Right lobe of liver (tissue), 4 donors: ENCODE results near the gene LSM14A.

Source experiments
- CTCF ChIP-seq, 4 donors: fragments of 200-600 bp in 3 of 4; fragments of 450-650 bp in 1 of 4; IDR thresholded peaks; one replicate each; pipeline versions ENCODE4 v1.5.1 to v1.8.0; 2016 to 2022; ENCODE audit warnings: antibody characterized with exemption in 4 of 4, mild to moderate bottlenecking in 2 of 4
- POLR2A ChIP-seq: fragments of 450-650 bp; IDR thresholded peaks from one replicate; pipeline ENCODE4 v1.6.1; 2017; ENCODE audit warnings: antibody characterized with exemption, mild to moderate bottlenecking
- donor health status: DM: no; HTN: no; CAD: no.
- donor health status: DM: no; HTN: no; CAD: no.
- donor health status: DM: no; HTN: yes; CAD: no.

GRCh38 chr19:34189199-34189916, 17.1 kb downstream of the LSM14A start:
- TF ChIP-seq CTCF (IDR thresholded peaks at IDR 0.05) (no peak), POLR2A (no peak)
